ENCODE results near the gene HNRNPF. TPM values are rescaled to one million over a fixed set of nuclear protein-coding genes. Genes with fewer than 3 reads are reported as not detected.

Gene HNRNPF
- total RNA-seq, 4 donors from 2014 or later, result 109 to 151 (median 135) TPM

DNA sequence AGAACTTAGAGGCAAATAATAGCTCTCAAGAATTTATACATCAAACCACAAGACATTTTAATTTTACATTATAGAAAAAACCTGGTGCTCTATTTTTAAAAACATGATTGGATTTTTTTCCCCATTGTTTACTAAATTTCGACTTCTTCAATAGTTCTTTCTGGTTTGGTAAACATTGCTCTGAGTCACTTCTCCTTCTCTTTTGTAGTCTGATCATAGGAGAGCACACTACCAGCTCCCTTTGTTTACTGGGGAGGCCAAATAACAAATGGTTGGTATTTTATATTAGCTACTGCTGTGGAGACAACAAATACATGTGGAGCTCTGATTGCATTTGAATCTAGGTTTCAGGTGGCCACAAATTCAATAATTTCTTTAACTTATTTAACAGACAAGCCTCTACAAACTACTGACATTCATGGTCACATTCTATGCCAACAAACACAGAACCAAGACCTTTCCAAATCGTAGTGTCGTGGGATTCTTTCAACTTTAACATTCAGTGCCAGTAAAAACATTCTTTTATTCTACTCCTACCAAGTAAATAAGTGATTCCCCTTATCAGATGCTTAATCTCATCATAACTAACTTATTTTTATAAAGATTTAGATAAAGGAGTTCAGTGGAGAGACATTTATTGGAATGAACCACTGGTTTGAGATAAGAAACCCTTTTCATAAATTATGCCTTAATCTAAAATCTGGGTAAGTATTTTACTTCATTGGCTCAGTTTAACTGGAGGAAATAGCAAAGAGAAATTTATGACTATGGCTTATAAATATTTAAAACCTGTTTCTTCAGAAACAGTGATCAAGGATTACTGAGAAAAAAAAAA lies 55.3 kb downstream of the HNRNPF start:
- TF ChIP-seq, protein P1, sequence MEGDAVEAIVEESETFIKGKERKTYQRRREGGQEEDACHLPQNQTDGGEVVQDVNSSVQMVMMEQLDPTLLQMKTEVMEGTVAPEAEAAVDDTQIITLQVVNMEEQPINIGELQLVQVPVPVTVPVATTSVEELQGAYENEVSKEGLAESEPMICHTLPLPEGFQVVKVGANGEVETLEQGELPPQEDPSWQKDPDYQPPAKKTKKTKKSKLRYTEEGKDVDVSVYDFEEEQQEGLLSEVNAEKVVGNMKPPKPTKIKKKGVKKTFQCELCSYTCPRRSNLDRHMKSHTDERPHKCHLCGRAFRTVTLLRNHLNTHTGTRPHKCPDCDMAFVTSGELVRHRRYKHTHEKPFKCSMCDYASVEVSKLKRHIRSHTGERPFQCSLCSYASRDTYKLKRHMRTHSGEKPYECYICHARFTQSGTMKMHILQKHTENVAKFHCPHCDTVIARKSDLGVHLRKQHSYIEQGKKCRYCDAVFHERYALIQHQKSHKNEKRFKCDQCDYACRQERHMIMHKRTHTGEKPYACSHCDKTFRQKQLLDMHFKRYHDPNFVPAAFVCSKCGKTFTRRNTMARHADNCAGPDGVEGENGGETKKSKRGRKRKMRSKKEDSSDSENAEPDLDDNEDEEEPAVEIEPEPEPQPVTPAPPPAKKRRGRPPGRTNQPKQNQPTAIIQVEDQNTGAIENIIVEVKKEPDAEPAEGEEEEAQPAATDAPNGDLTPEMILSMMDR (IDR thresholded peaks at IDR 0.05; ENCODE audit: low read depth), result no peak

DNA sequence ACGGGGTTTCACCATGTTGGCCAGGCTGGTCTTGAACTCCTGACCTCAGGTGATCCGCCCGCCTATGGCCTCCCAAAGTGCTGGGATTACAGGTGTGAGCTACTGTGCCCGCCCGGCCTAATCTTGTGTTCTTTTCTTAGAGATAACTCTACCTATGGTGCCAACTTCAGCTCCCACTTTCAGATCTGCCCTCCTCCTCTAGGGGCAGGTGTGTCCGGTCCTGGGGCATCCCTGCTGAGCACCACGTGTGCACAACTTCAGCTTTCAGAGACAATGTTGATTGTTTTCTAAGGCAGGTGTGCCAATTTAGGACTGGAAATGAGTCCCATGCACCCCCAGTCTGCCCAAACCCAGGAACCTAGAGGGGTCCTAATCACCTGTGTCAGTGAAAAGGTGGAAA lies 56.0 kb downstream of the HNRNPF start:
- TF ChIP-seq, protein P1 (IDR thresholded peaks at IDR 0.05; ENCODE audit: low read depth), result no peak

DNA sequence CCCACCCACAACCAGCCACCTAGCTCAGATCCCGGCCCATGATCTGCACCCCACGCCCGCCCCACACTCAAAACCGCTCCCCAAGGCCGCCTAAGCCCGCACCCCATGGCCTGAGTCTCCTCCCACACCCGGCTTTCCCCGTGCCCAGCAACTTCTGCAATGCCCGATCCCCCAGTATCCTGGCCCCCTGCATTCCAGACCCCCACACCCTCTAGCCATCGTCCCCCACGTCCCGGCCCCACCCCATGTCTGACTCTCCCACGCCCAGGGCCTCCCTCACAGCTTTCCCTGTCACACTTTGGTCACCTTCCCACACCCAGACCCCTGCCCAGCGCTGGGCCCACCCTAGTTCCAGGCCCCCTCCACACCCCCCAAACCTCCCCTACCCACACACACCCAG lies 57.7 kb downstream of the HNRNPF start:
- TF ChIP-seq, protein P1 (IDR thresholded peaks at IDR 0.05; ENCODE audit: low read depth), result no peak

DNA sequence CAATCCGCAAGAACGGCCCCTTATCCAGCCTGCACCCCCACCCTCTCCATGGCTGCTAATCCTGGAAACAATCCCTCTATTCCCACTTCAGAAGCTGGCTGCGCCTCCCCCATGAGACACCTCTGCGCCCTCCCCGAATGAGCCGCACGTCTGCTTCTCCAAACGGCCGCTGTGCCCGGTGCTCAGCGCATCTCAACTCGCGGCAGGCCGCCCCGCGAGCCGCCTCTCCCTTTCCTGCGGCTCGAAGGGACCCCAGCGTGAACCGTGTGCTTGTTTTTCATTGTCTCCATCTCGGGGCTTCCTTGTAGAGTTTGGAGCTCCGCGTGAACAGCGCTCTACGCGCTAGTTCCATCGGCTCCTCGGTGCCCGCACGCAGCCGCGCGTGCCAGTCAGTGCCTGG lies 58.3 kb downstream of the HNRNPF start:
- TF ChIP-seq, protein P1 (IDR thresholded peaks at IDR 0.05; ENCODE audit: low read depth), result no peak

DNA sequence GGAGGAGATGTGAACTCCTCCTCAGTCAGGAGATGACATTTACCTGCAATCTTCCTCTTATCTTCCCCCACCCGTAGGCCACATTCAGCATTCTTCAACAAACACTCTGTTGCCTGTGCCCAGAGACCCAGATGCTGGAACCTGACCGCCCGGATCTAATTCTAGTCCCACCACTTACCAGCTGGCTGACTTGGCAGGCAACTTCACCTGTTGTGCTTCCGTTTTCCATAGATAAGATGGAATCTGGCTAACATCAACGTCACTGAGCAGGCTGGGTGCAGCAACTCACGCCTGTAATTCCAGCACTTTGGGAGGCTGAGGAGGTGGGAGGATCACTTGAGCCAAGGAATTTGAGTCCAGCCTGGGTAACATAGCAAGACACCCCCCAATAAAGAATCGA lies 58.8 kb downstream of the HNRNPF start:
- TF ChIP-seq, protein P1 (IDR thresholded peaks at IDR 0.05; ENCODE audit: low read depth), result no peak

DNA sequence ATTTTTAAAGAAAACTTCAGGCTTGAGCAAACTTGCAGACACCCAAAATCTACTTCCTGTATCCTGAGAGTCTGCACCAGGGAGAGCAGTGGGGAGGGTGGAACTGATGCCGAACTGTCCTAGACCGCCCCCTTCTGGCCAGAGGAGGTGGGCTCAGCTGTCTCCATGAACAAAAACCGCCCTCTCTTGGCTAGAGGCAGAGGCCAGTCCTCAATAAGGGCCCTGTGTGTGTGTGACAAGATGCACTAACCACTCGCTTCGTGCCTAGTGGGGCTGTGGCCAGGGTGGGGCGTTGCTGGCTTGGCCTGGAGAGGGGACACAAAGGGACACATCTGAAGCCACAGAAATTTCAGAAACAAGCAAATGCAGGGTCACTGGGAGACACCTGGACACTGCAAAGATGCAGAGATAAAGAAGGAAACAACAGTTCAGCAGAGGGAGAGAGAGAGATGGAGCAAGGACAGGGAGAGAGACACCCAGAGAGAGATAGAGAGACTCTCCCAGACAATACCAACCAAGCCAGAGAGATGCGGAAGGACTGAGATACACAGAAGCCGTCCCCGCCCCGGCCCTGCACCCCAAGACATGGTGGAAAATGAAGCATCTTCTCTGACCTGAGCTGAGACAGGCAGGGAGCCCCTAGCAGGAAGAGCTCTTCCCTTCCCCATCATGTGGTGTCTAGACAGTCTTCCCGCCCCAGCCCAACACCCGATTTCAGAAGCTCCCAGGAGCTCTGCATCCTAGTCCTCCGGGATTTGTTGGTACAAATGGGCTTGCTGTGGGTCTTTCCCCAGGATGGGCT lies 60.3 kb downstream of the HNRNPF start:
- TF ChIP-seq, protein P1 (IDR thresholded peaks at IDR 0.05; ENCODE audit: low read depth), result no peak

DNA sequence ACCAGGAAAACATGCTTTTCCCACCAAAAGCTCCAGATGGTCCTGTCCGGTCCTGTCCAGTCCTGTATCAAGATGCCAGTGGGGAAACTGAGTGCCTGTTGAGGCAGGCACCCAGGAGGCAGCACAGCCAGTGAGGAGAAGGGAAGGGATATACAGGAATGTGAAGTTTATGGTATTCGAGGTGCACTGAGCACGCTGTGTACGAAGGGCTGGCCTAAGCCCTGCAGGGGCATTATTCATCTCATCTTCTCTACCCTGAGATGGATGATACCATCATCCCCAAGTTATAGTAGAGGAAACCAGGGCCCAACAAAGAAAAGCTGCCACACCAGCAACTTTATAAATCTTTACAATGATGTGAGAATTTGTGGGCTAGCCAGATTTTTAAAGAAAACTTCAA lies 61.0 kb downstream of the HNRNPF start:
- TF ChIP-seq, protein P1 (IDR thresholded peaks at IDR 0.05; ENCODE audit: low read depth), result no peak

All from subcutaneous adipose tissue (tissue), 4 donors.